GM12872 (cell line): ENCODE data around the gene LANCL2.

ENCODE experiments used
- CTCF ChIP-seq: IDR thresholded peaks from 3 replicates; pipeline ENCODE4 v1.5.1; 2011; ENCODE audit warnings: low read depth, mild to moderate bottlenecking, low read length, moderate library complexity; ENCODE audit not compliant: insufficient read depth

LANCL2 gene

DNA sequence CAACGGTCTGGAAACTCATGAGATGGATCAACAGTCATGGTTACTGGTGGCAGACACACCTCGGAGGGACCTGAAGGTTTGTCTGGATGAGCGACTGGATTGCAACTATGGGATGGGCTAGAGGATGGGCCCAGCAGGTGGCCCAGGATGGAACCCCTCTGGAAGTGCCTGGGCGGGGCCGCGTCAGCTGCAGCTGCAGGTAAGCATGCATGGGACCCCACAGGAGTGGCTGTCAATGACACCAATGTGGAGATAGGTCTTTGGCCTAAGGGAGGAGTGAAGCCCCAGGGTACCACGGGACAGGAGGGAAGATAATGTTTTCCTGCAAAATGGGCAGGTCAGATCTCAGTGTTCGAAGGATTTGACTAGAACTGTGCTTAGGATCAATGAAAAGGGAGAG is 103.4 kb downstream of the LANCL2 start:
- no peak for TF ChIP-seq CTCF

GRCh38 chr7:55469271-55469681 is 104.1 kb downstream of the LANCL2 start:
- TF ChIP-seq CTCF: no peak

GRCh38 chr7:55469721-55470120 is 104.6 kb downstream of the LANCL2 start:
- TF ChIP-seq CTCF: no peak

GRCh38 chr7:55470261-55470660 is 105.1 kb downstream of the LANCL2 start:
- TF ChIP-seq CTCF: no peak

DNA sequence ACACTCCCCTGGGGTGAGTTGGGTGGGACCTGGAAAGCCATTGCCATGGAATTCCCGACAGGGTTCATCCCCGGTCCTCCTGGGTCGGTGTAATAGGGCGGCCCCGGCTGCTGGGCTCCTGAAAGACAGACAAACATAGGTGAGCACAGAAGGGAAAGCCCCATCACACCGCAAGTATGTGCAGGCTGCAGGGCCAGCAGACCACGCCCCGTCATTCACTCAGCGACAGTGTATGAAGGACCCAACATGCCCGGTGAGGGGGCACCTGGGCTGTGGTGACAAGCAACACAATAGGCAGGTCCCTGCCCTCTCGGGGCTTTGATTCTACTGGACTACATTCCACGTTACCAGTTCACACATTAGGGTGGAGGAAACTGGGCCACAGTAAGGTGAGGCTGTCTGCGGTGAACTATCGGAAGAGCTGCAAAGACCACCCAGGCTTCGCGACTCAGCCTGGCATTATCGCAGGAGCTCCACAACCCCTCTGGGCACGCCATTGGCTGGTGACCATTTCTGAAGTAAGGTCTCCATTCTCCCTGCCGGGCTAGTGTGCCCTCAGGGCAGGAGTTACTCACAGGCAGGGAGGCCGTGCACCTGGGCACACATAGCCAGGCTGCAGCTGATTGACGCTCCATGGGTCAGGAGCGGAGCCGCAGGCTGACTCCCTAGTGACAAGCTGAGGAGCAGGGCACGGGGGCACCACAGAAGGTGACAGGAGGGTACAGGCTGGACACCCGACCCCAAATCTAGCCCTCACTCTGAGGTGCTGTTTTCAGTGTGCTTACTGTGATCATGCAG is 108.0 kb downstream of the LANCL2 start:
- no peak for TF ChIP-seq CTCF

DNA sequence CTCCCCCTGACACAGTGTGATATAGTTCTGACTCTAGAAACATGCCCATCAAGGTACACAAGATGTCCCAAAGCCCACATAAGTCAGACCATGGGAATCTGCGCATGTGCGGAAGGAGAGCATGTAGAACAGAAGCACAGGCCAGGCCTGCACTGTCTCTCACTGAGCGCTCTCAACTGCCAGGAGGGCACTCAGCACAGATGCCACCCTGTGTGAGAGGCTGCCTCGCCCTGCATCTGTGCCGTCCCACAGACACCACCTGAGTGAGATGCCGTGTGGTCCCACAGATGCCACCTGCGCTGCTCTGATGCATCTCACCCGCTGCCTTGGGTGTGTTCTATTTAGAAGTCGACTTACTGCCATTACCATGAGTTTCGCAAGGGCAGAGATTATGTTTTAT is 108.8 kb downstream of the LANCL2 start:
- no peak for TF ChIP-seq CTCF

DNA sequence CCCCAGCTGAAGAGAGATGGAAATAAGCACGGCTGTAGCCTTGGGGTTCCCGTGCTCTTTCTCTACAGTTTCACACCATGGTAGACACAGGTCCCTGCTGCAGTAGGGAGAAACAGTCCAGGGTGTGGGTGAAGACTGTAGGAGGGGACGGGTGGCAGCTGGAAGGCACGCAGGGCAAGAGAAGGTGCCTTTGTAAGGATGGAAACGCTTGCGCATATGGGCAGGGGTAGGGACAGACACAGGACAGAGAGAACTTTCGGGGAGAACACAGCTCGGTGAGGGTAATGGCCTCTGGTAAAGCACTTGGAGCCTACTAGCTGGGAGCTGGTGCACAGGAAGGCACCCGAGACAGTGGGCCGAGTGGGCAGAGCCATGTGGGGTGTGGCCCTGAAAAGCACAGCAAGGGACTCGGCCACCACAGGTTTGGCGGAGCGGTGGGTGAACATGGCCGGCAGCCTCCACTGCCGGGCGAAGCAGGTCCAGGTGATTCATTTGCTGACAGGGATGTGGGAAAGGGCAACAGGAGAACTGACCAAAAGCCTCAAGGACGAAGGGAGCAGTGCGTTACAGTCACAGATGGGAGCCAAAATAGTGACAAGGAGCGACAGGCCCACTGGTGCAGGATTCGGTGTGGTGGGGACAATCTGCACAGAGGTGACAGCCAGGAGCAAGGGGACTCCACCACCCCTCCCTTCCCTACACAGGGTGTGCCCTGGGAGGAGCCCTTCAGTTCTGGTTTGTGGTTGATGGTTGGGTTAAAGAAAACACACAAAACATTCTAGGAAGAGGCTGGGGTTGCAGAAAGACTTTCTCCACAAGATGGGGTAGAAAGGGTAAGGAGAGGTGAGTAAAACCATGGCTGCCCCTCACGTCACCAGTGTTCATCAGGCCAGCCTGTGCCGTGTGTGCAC is 110.1 kb downstream of the LANCL2 start:
- no peak for TF ChIP-seq CTCF
